Liver (tissue), 9 donors: Measurements from ENCODE around the gene BCL3. TPM values are rescaled to one million over a fixed set of nuclear protein-coding genes. Genes with fewer than 3 reads are reported as not detected.

Experiments
- DNase-seq: peaks from one replicate; pipeline ENCODE4 v3.0.0-alpha.2; 2017; ENCODE audit warnings: low spot score
- H3K27ac ChIP-seq, 2 donors: one replicate each; pipeline ENCODE4 v1.7.0; 2013; ENCODE audit warnings: inconsistent platforms in 2 of 2, low read length in 2 of 2, control low read depth in 1 of 2, low read depth in 1 of 2, mild to moderate bottlenecking in 1 of 2
- H3K27me3 ChIP-seq, 4 donors: one replicate each; pipeline versions ENCODE4 v1.6.1 to v1.7.0; 2013; ENCODE audit warnings: low read length in 3 of 4, inconsistent platforms in 1 of 4, mild to moderate bottlenecking in 1 of 4, moderate library complexity in 1 of 4; ENCODE audit not compliant: control insufficient read depth in 4 of 4, insufficient read depth in 4 of 4
- H3K36me3 ChIP-seq, 4 donors: one replicate each; pipeline versions ENCODE4 v1.6.1 to v1.7.0; 2013; ENCODE audit warnings: low read length in 3 of 4, mild to moderate bottlenecking in 3 of 4, low read depth in 1 of 4, moderate library complexity in 1 of 4; ENCODE audit not compliant: control insufficient read depth in 4 of 4, insufficient read depth in 3 of 4
- H3K4me1 ChIP-seq, 4 donors: one replicate each; pipeline versions ENCODE4 v1.6.1 to v1.7.0; 2013; ENCODE audit warnings: low read length in 3 of 4, mild to moderate bottlenecking in 3 of 4, moderate library complexity in 1 of 4; ENCODE audit not compliant: control insufficient read depth in 4 of 4, insufficient read depth in 4 of 4
- H3K4me3 ChIP-seq, 3 donors: one replicate each; pipeline versions ENCODE4 v1.6.1 to v1.7.0; 2013; ENCODE audit warnings: low read length in 3 of 3, control low read depth in 1 of 3, low read depth in 1 of 3, mild to moderate bottlenecking in 1 of 3
- H3K9ac ChIP-seq, 2 donors: one replicate each; pipeline ENCODE4 v1.7.0; 2013; ENCODE audit warnings: low read length in 2 of 2, mild to moderate bottlenecking in 2 of 2, moderate library complexity in 2 of 2, control low read depth in 1 of 2, low read depth in 1 of 2
- H3K9me3 ChIP-seq, 4 donors: one replicate each; pipeline versions ENCODE4 v1.6.1 to v1.7.0; 2013; ENCODE audit warnings: low read length in 3 of 4; ENCODE audit not compliant: control insufficient read depth in 4 of 4
- CTCF ChIP-seq: fragments of 150-350 bp; IDR thresholded peaks from 2 replicates; pipeline ENCODE4 v1.5.1; 2017; ENCODE audit warnings: improper control_type of control experiment, low read depth, low read length; ENCODE audit not compliant: missing input control
- EGR1 ChIP-seq, 2 donors: IDR thresholded peaks; 2 replicates each; pipeline ENCODE4 v1.6.1; 2016 to 2018; ENCODE audit warnings: antibody characterized with exemption in 2 of 2, low read depth in 2 of 2
- FOXA1 ChIP-seq: IDR thresholded peaks from 2 replicates; pipeline ENCODE4 v1.6.1; 2016; ENCODE audit warnings: antibody characterized with exemption
- FOXA2 ChIP-seq: IDR thresholded peaks from 2 replicates; pipeline ENCODE4 v1.6.1; 2016; ENCODE audit warnings: antibody characterized with exemption
- GABPA ChIP-seq, 2 donors: IDR thresholded peaks in 1 of 2; conservative IDR thresholded peaks in 1 of 2; 2 replicates each; pipeline ENCODE4 v1.6.1; 2016; ENCODE audit warnings: antibody characterized with exemption in 2 of 2, mild to moderate bottlenecking in 1 of 2, moderate library complexity in 1 of 2
- HNF4A ChIP-seq, 2 donors: conservative IDR thresholded peaks; 2 replicates each; pipeline ENCODE4 v1.6.1; 2016; ENCODE audit warnings: antibody characterized with exemption in 2 of 2, mild to moderate bottlenecking in 2 of 2
- HNF4G ChIP-seq: IDR thresholded peaks from 2 replicates; pipeline ENCODE4 v1.6.1; 2016; ENCODE audit warnings: antibody characterized with exemption
- JUND ChIP-seq, 2 donors: IDR thresholded peaks; 2 replicates each; pipeline ENCODE4 v1.6.1; 2016; ENCODE audit warnings: antibody characterized with exemption in 2 of 2
- MAX ChIP-seq: IDR thresholded peaks from 2 replicates; pipeline ENCODE4 v1.6.1; 2016; ENCODE audit warnings: antibody characterized with exemption
- NR2F2 ChIP-seq: IDR thresholded peaks from 2 replicates; pipeline ENCODE4 v1.6.1; 2016; ENCODE audit warnings: antibody characterized with exemption
- RAD21 ChIP-seq, 2 donors: IDR thresholded peaks; 2 replicates each; pipeline ENCODE4 v1.6.1; 2016; ENCODE audit warnings: antibody characterized with exemption in 2 of 2, mild to moderate bottlenecking in 2 of 2
- REST ChIP-seq: IDR thresholded peaks from 2 replicates; pipeline ENCODE4 v1.6.1; 2016; ENCODE audit warnings: antibody characterized with exemption, mild to moderate bottlenecking
- RXRA ChIP-seq, 2 donors: IDR thresholded peaks; 2 replicates each; pipeline ENCODE4 v1.6.1; 2017 to 2018; ENCODE audit warnings: antibody characterized with exemption in 2 of 2, mild to moderate bottlenecking in 1 of 2
- SP1 ChIP-seq: IDR thresholded peaks from 2 replicates; pipeline ENCODE4 v1.6.1; 2018; ENCODE audit warnings: antibody characterized with exemption, mild to moderate bottlenecking
- YY1 ChIP-seq: IDR thresholded peaks from 2 replicates; pipeline ENCODE4 v1.6.1; 2016; ENCODE audit warnings: antibody characterized with exemption, mild to moderate bottlenecking
- ZBTB33 ChIP-seq: IDR thresholded peaks from 2 replicates; pipeline ENCODE4 v1.6.1; 2016; ENCODE audit warnings: antibody characterized with exemption
- WGBS: extraction: QIAGEN DNeasy Blood & Tissue Kit; methylation state at CpG from one replicate; pipeline ENCODE4 v1.1.7; 2013; 5-methylcytosine and 5-hydroxymethylcytosine counted together
- polyA plus RNA-seq, 2 donors: library from polyadenylated mRNA; stranded (reverse) in 1 of 2; unstranded in 1 of 2; fragments of 200-250 nt in 1 of 2; fragments of >200 nt in 1 of 2; fragmentation: Nextera tagmentation in 1 of 2; extraction: Ambion mirVana in 1 of 2; gene quantifications; one replicate each; pipeline versions ENCODE4 v1.2.1 to v1.2.3, GENCODE V29; 2013 to 2015
- total RNA-seq, 2 donors: library from RNA; depleted of rRNA; stranded (reverse); fragments of >200 nt; gene quantifications; one replicate each; pipeline ENCODE4 v1.2.3, GENCODE V29; 2014
- donor health status: healthy.
- donor health status: healthy.
- donor health status: healthy.
- donor health status: healthy.
- donor health status: healthy.

BCL3 gene
- total and polyA plus RNA-seq, 4 donors = 4.5 to 63.6 (median 19.7) TPM

- TF ChIP-seq HNF4A (conservative IDR thresholded peaks at IDR 0.05) = peak; percentile 72 to 78
These were observed 24.6 kb upstream of the BCL3 start (continued) for GRCh38 chr19:44723952-44724319.

DNA sequence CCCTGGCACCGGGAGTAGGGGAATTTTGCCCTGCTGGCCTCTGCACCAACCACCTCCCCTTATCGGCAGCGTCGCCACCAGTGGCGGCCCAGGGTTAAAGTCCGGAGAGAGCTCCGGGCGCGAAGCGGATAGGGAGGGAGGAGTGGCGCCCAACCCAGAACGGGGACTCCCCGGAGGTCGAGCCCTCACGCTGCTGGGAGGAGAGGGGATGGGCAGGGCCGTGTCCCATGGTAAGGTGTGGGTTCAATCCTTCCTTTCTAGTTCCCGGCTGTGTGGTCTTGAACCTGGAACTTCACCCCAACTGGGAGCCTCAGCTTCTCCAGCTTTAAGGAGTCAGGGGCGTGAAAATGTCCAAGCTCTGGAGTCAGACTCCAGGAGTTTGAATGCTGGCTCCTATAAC lies 23.3 kb upstream of the BCL3 start:
- peak overlapping the region in 2 of 3 donors; percentile 10 to 56 for H3K4me3 ChIP-seq
- peak overlapping the region; percentile 90 to 97 for H3K27ac ChIP-seq
- WGBS = 8% methylated on average over 18 of the region's 18 CpGs
- peaks cover 10 to 49% (median 37%) of the 10 kb centered on the region in 4 donors for H3K4me1 ChIP-seq
- H3K27me3 ChIP-seq = no peaks in the 10 kb centered on the region
- DNase-seq = peak; percentile 66
- no peaks in the 10 kb centered on the region for H3K36me3 ChIP-seq
- H3K9ac ChIP-seq = peak overlapping the region in 1 of 2 donors; percentile 5
- TF ChIP-seq HNF4A (conservative IDR thresholded peaks at IDR 0.05) (peak; percentile 92 to 95), ZBTB33 (peak; percentile 67), NR2F2 (peak; percentile 10), GABPA (IDR thresholded peaks at IDR 0.05 in 1 of 2, conservative IDR thresholded peaks at IDR 0.05 in 1 of 2) (no peak), RXRA (IDR thresholded peaks at IDR 0.05) (peak; percentile 92 to 95), YY1 (no peak), EGR1 (IDR thresholded peaks at IDR 0.05; ENCODE audit: low read depth in 2 of 2) (peak; percentile 19 to 82), REST (peak; percentile 29), RAD21 (IDR thresholded peaks at IDR 0.05) (peak; percentile 31 to 66), SP1 (peak; percentile 93), CTCF (no peak), MAX (peak; percentile 83), FOXA2 (no peak), JUND (IDR thresholded peaks at IDR 0.05) (peak in 1 of 2 donors; percentile 67), FOXA1 (peak; percentile 7), HNF4G (peak; percentile 96)
- no peaks in the 10 kb centered on the region for H3K9me3 ChIP-seq
